PFSK-1 (cell line): ENCODE results near the gene ORMDL2.
A peak's percentile ranks its signal among the peaks of the same experiment; 100 is the strongest.

Experiments used
- FOXP2 ChIP-seq: optimal IDR thresholded peaks from 2 replicates; pipeline ENCODE3; 2011; ENCODE audit warnings: borderline replicate concordance, control low read depth, inconsistent platforms; ENCODE audit not compliant: insufficient read depth; ENCODE audit errors: extremely low read length, extremely low read depth
- POLR2AphosphoS5 ChIP-seq: IDR thresholded peaks from 2 replicates; pipeline ENCODE4 v1.6.1; 2012; ENCODE audit warnings: low read depth, mild to moderate bottlenecking, control low read depth, low read length, moderate library complexity
- SIN3A ChIP-seq: IDR thresholded peaks from 2 replicates; pipeline ENCODE4 v1.6.1; 2012; ENCODE audit warnings: mild to moderate bottlenecking, low read length, moderate library complexity, borderline replicate concordance; ENCODE audit not compliant: insufficient read depth
- TAF1 ChIP-seq: IDR thresholded peaks from 2 replicates; pipeline ENCODE4 v1.6.1; 2012; ENCODE audit warnings: low read length, control low read depth, borderline replicate concordance; ENCODE audit not compliant: insufficient read depth
- TF ChIP-seq, protein P1 (sequence below), 2 experiments: IDR thresholded peaks; 2 replicates each; pipeline versions ENCODE4 v1.6.1 to v1.8.0; 2011 to 2012; ENCODE audit warnings: low read depth in 2 of 2, low read length in 2 of 2, control low read depth in 1 of 2, inconsistent platforms in 1 of 2, mild to moderate bottlenecking in 1 of 2, moderate library complexity in 1 of 2; ENCODE audit not compliant: insufficient read depth in 1 of 2

Gene ORMDL2

DNA sequence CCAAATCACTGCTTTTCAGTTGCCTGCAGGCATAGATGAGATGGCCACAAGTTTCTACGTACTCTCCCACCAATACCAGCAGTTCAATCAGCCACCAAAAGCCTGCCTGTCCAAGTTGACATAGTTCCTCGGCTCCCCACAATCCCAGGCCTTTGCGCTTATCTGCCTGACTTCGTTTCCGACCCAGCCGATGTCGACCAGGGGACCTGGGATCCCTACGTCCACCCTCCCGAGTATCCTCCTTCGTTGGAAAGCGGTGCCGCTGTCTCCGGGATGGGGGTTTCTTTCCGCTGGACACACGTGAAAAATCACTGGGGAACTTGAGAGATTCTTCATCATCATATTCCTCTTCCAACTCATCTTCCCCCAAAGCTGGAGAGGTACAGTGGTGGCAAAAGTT lies 10.0 kb downstream of the ORMDL2 start:
- TF ChIP-seq FOXP2 (no peak), SIN3A (no peak), TAF1 (no peak), POLR2AphosphoS5 (no peak)
- TF ChIP-seq, protein P1, sequence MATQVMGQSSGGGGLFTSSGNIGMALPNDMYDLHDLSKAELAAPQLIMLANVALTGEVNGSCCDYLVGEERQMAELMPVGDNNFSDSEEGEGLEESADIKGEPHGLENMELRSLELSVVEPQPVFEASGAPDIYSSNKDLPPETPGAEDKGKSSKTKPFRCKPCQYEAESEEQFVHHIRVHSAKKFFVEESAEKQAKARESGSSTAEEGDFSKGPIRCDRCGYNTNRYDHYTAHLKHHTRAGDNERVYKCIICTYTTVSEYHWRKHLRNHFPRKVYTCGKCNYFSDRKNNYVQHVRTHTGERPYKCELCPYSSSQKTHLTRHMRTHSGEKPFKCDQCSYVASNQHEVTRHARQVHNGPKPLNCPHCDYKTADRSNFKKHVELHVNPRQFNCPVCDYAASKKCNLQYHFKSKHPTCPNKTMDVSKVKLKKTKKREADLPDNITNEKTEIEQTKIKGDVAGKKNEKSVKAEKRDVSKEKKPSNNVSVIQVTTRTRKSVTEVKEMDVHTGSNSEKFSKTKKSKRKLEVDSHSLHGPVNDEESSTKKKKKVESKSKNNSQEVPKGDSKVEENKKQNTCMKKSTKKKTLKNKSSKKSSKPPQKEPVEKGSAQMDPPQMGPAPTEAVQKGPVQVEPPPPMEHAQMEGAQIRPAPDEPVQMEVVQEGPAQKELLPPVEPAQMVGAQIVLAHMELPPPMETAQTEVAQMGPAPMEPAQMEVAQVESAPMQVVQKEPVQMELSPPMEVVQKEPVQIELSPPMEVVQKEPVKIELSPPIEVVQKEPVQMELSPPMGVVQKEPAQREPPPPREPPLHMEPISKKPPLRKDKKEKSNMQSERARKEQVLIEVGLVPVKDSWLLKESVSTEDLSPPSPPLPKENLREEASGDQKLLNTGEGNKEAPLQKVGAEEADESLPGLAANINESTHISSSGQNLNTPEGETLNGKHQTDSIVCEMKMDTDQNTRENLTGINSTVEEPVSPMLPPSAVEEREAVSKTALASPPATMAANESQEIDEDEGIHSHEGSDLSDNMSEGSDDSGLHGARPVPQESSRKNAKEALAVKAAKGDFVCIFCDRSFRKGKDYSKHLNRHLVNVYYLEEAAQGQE (IDR thresholded peaks at IDR 0.05; ENCODE audit: insufficient read depth in 1 of 2, low read depth in 2 of 2, low read length in 2 of 2), result no peak

DNA sequence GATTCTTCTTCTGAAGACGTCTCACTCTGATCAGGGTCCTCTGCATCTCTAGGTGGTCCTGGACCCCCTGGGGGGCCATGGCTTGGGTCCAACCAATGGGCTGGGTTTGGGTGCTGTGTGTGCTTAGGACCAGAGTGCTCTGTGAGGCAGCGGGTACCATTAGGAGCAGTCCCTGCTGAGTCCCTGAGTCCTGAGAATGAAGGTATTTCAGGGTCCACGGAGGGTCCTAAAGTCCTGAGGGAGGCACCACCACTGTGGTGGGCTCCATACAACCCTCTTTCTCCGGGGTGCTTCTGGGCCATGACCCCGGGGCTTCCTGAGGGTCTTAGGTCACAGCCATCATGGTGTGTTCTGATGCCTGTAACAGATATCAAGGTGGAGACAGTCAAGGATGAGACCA lies 10.5 kb downstream of the ORMDL2 start:
- TF ChIP-seq POLR2AphosphoS5 (no peak), SIN3A (no peak), FOXP2 (no peak), TAF1 (no peak)
- TF ChIP-seq, protein P1 (IDR thresholded peaks at IDR 0.05; ENCODE audit: insufficient read depth in 1 of 2, low read depth in 2 of 2, low read length in 2 of 2), result no peak

DNA sequence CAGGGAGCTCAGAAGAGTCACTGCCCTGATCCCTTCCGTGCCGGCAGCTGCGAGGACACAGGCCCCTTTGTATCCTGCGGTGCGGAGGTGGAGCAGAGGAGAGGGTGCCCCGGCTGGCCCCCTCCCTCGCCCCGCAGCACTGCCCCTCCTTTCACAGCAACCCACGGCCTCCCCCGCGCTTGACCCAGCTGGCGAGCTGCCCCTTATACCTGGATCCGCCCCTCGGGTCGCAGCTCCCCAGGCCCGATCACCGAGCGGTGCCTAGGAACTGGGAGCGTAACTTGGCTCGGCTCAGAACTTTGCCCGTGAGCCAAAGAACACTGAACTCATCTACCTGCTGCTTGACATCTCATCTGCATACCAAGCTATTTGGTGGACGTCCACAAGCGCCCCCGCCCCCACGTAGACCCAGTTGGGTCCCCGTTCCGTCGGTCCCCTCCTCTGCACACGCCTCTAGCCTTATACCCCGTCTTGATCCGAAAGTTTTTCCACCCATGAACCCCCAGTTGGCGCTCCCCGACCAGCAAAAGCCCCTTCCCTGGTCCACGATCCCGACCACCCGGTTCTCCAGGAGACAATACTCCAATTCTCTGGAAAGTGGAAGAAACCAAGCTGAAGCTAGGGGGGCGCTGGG lies 12.2 kb downstream of the ORMDL2 start:
- TF ChIP-seq POLR2AphosphoS5 (no peak), FOXP2 (peak; percentile 20), SIN3A (0 out of 2 replicates have a peak, but pooled peaks have one; percentile 2)

DNA sequence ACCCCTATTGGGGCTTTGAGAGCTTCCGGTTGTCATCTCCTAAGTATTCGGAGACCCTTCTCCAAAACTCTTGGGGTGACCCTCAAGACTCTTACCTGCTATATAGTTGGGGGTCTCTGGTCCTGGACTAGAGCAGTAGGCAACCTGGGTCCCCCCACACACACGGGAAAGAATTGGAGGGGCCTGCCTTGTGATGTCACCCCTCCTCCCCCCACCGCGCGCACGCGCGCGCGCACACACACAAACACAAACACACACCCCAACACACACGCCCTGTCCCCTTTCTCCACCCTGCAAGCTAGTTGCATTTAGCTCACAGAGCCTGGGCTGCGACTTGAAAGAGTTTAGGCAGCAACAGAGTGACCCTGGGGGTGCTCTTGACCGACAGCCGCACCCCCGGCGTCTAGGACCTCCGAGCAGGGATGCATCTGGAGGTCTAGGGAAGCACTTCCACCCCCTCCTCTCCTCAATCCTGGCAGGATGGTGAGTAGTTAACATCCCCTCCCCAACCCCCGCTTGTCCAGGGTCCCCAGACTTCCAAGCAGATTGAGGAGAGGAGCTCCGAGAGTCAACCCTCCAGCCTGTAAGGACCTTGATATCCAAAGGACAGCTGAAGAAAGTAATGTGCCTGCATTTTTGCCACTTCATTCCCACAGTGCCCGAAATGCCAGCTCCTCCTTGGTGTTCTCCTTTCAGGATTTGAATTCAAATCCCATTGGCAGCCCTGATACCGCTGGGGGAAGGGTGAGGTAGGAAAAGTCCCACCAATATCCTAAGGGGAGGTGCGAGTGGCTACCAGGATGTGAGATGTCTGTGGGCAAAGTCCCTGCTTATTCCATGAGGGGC lies 13.0 kb downstream of the ORMDL2 start:
- no peak for TF ChIP-seq TAF1
- no peak for TF ChIP-seq FOXP2
- no peak for TF ChIP-seq POLR2AphosphoS5

DNA sequence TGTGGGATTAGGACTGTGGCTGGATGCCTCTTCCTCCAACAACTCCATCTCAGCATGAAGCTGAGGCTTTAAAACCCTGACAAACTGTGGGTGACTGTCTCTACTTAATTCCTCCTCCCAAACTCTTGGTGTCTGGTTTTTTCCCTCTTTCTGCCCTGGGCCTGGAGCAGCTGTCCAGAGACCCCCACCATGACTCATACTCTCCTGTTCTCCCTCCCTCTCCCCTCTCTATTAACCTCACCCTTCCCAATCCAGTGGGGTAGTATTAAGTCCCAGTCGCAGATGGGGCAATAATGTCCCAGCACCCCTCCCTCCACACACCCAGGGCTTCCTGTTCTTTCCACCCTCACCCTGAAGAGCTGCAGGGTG lies 13.6 kb downstream of the ORMDL2 start:
- TF ChIP-seq FOXP2, result no peak
- no peak for TF ChIP-seq POLR2AphosphoS5
- TF ChIP-seq, protein P1 (IDR thresholded peaks at IDR 0.05; ENCODE audit: insufficient read depth in 1 of 2, low read depth in 2 of 2, low read length in 2 of 2), result no peak
- no peak for TF ChIP-seq SIN3A
- no peak for TF ChIP-seq TAF1

DNA sequence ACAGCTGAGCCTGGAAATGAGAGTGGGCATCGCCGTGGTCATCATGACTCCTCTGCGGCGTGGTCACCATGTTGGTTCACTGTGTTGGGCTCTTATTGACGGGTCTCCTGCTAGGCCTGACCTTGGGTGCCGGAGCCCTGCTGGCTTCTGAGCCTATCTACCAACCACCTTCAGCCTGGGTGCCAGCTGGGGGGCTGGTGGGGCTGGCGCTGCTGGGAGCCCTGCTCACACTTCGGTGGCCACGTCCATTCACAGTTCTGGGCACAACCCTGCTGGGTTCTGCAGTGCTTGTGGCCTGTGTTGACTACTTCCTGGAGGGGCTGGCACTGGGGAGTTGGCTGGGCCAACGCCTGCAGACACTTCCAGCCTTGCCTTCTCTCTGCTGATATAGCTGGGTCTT lies 15.2 kb downstream of the ORMDL2 start:
- TF ChIP-seq POLR2AphosphoS5 (no peak), FOXP2 (no peak), TAF1 (no peak), SIN3A (no peak)
- TF ChIP-seq, protein P1 (IDR thresholded peaks at IDR 0.05; ENCODE audit: insufficient read depth in 1 of 2, low read depth in 2 of 2, low read length in 2 of 2), result no peak
